Medulla oblongata (tissue), 1 donor: ENCODE data around the gene CNTNAP5.

Experiments
- DNase-seq: peaks from one replicate; pipeline ENCODE4 v3.0.0-alpha.2; 2015; ENCODE audit errors: extremely low spot score

Gene CNTNAP5

GRCh38 chr2:124153713-124154112 is 128.6 kb downstream of the CNTNAP5 start:
- DNase-seq: no peak

- no peak for DNase-seq
These were observed 134.1 kb downstream of the CNTNAP5 start for GRCh38 chr2:124159166-124159565.

DNA sequence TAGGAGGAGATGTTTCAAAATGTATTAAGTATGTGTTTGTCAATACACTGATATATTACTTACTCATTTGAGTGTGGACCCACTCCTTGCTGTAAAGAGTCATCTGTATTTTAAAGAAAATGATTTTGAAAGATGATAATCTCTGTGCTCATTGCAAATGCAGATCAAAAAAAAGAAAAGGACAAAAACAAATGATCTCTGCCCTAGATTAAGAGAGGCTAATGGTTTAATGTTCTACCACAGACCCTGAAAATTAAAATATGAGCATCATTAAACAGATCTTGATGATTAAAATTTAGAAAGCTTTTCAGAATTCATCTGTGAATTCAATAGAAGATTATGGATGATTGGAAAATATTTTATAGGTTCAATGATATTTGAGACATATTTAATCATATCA is 136.5 kb downstream of the CNTNAP5 start:
- no peak for DNase-seq

DNA sequence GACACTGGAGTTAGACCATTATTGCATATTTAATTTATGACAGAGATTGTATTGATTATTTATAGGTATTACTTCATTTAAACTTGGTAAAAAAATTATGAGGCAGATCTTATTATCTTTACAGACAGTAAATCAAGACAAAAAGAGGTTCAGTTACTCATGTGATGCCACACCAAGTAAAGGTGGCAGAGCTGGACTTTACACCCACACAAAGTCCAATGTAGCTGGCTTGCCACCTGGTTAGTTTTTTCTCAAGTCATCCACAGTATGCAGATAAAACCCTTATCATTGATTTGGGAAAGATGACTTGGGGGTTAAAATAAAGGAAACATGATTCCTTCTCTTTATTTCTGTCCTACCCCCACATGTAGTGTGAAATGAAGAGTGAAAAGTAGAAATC is 137.2 kb downstream of the CNTNAP5 start:
- DNase-seq: no peak

GRCh38 chr2:124163840-124164239 is 138.8 kb downstream of the CNTNAP5 start:
- no peak for DNase-seq

DNA sequence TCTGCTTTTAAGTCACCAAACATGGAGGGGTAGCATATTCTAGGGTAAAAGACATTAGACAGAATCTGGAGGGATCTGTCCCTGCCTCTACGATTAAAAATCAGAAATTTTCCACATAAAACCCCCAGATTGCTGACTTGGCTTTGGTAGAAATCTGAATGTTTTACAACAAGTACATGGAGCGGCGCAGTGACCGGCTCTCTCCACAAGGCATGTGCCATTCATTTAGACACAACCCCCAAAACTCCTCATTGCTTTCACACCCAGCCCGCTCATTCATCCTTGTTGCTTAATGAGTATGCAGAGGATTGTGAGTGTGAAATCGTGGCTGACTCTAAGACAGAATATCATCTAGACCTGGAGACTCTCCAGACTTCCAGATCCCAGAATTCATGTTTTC is 140.6 kb downstream of the CNTNAP5 start:
- DNase-seq: no peak

DNA sequence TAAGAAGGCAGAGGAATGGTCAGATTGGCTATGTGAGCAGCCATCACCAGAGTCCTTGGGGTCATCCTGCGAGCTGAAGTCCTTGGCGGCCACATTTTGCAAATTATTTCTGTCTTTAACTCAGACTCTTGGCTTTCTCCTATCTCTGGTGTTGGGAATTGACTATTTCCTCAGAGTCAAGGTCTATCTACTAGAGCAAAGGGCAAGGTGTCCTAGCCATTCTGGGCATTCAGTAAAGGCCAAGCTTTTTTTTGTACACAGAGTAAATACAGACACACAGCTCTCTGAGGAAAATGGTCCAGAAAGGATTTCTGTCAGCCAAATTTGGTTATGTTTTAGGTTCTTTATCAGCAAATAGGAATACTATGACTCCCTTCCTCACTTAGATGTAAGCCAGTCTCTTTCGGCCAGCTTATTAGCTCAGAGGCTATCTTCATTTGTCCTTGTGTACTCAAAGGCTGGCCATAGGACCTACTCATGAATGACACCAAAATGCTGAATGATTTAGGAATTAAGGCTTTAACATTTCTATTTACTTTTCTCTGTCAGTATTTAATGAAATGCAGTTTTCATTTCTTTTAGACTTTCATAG is 146.5 kb downstream of the CNTNAP5 start:
- no peak for DNase-seq

- DNase-seq: no peak
These were observed 153.6 kb downstream of the CNTNAP5 start for GRCh38 chr2:124178719-124179118.

GRCh38 chr2:124180635-124181034 is 155.5 kb downstream of the CNTNAP5 start:
- DNase-seq: no peak

GRCh38 chr2:124186801-124187200 is 161.7 kb downstream of the CNTNAP5 start:
- DNase-seq: no peak

DNA sequence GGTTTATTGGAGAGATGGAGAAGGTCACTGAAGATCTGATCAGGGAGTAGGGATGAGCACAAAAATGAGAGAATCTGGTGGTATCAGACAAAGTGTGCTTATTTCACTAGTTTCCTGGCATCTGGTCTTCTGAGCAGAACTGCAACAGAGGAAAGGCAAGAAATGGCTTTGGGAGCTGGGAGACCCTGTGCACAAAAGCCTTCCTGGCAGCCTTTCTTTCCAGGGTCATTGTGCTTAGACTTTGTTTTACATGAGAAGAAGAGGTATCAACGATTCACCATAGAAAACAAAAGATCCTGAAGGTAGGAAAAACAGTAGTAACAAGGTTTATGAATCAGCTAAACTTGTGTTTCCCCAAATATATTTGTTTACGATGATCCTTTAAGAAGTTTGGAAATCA is 162.9 kb downstream of the CNTNAP5 start:
- DNase-seq: no peak

DNA sequence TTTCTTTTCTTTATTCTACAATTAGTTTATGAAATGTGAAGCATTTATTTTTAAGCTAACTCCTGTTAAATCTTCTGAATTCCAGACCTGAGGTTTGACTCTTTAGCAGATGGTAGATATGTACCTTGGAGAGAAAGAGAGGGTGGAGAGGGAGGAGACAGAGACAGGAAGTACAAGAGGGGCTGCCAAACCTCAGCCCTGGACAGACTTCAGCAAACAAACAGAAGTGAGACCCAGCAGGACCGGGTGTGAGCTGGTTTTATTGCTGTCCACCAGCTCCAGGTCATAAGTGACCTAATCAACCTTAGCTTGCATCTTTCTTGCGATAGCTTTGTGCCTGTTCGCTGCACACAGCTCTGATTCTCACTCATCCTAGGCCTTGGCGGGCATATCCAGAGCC is 168.6 kb downstream of the CNTNAP5 start:
- DNase-seq: no peak

- no peak for DNase-seq
These were observed 176.6 kb downstream of the CNTNAP5 start for GRCh38 chr2:124201713-124202112.

- no peak for DNase-seq
These were observed 184.4 kb downstream of the CNTNAP5 start for GRCh38 chr2:124209441-124209840.

DNA sequence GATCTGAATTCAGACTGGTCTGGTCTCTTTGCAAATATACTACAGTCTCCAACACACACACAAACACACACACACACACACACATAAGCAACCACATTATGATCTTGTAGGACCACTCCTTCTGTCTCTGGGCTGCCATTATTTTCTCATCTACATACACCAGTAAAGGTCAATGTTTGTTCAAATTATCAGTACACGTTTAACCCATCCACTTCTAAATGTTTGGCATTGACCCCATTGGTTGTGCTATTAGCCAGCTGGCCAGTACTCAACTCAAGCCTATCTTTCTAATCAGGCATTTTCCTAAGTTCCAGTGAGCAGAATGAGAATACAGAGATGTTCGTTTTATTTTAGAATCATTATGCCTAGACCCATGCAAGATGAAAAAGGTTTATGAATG is 186.4 kb downstream of the CNTNAP5 start:
- DNase-seq: no peak

GRCh38 chr2:124213977-124214587 is 189.0 kb downstream of the CNTNAP5 start:
- no peak for DNase-seq

DNA sequence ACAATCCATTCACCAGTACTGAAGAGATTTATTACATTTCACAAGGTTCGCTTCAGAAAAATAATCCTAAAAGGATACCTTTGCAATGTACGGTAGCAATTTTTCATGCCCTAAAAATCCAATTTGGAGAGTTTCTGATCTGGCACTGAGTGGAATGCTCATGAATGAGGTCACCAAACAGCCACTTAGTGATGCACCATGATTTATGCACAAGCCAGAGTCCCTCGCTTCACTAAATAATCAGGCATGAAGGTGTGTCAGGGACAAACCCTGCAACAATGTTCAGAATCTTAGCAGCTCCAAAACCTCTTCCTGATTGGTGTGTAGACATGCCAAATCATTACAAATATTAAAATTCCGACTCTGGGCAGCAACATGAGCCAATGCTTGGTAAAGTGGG is 221.1 kb downstream of the CNTNAP5 start:
- DNase-seq: no peak

DNA sequence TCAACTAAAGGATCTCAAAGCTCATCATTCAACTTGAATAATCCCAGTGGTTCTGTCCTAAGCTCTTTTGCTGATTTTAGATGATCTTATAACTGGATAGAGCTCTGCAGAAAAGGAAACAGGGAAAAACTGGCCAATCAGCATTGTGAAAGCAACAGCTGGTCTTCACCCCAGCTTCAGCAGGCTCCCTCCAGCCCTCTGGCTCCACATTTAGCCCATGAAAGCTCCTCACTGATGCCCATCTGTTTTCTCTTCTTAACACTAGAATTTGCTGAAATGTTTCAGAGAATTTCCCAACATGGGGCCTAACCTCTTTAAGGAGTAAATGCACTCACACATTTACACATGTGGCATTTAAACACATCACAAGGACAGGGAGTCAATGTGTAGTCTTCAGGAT is 223.3 kb downstream of the CNTNAP5 start:
- no peak for DNase-seq

DNA sequence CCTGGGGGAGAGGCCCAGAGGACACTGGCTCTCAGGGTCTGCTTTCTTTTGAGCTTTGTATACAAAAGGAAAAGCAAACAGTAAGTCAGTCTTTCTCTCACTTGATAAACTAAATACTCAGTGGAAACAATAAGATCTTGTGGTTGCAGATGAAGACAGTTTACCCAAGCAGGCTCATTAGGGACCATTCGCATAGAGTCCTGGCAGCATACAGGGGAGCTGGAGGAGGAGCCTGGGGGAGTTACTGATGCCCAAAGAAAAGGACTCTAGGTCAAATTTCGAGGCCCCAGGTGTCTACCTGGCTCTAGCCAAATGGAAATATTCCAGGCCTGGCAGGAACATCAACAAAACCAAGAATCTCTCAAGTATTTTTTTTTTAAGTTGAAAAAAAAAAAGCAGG is 225.3 kb downstream of the CNTNAP5 start:
- DNase-seq: no peak

GRCh38 chr2:124254621-124255020 is 229.5 kb downstream of the CNTNAP5 start:
- no peak for DNase-seq

DNA sequence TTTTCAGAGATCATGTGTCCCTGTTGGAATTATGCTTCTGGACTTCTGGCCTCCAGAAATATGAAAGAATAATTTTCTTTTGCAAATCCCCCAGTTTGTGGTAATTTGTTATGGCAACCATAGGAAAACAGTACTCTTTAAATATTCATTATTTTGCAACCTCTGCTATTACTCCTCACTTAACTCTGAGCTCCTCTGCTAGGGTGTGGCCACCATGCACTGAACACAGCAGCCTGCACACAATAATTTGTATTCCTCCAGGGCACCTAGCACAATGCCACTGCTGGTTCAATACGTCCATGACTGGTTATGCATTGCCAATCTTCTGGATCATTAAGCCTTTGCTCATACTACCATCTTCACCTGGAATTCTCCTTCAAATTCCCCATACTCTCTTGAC is 232.0 kb downstream of the CNTNAP5 start:
- DNase-seq: no peak

DNA sequence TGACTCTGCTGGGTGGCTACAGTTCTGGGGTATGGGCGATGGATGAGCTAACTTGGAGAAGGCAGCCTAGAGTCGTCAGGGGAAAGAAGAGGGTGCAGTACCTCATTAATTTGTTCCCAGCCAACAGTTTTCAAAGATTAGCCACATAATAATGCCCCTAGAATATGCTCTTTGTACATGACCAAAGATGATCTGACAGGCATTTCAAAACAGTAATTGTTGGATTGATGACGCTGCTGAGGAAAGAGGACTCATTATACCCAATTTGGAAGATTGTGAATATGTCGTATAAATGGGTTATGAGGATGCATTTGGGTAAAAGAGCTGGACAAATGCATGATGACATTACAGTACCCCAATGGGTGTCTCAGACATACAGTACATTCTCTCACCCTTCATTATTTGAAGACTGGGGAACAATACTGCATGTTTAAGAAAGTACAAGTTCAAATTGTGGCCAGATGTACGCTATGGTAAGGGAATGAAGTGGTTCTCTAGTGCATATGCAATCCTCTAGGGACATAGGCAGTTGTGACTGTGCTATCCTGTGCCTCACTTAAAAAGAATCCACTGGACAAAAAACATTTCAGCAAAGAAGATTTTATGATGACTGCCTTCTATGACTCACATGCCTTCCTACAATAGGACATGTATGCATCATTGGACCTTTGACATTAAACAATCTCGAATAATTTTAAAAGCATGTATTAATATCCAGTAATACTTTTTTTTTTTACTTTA is 233.2 kb downstream of the CNTNAP5 start:
- DNase-seq: no peak

- no peak for DNase-seq
These were observed 236.4 kb downstream of the CNTNAP5 start for GRCh38 chr2:124261456-124261855.
